ENCODE measurements around the gene NRTN. TPM values are rescaled to one million over a fixed set of nuclear protein-coding genes. Genes with fewer than 3 reads are reported as not detected.
"Not testable (repeated sequence)": the region's sequence is repeated elsewhere in the genome, so short reads cannot be mapped to it uniquely, and the experiment has no call there.

The NRTN gene
- total RNA-seq, 4 donors from 2014 or later: 3.6 to 27.2 (median 14.6) TPM

GRCh38 chr19:5832527-5833216, 27.8 kb downstream of the NRTN start:
- no peaks in the 10 kb centered on the region for H3K36me3 ChIP-seq
- H3K4me1 ChIP-seq: peaks cover 0 to 23% (median 16%) of the 10 kb centered on the region in 3 donors
- H3K27ac ChIP-seq: no peak overlapping the region
- no peak overlapping the region for H3K4me3 ChIP-seq
- no peaks in the 10 kb centered on the region for H3K9me3 ChIP-seq
- WGBS, 2 donors (ENCODE audit: low coverage in 1 of 2): 86 to 90% methylated on average over 2 to 3 of the region's 6 CpGs
- peaks cover 23% of the 10 kb centered on the region for H3K27me3 ChIP-seq
- no peak for TF ChIP-seq POLR2A (IDR thresholded peaks at IDR 0.05)
- no peak for TF ChIP-seq EP300 (IDR thresholded peaks at IDR 0.05)
- TF ChIP-seq CTCF (IDR thresholded peaks at IDR 0.05): no peak
- no peak for TF ChIP-seq POLR2AphosphoS5 (IDR thresholded peaks at IDR 0.05)
- no peak for ATAC-seq

- TF ChIP-seq CTCF (IDR thresholded peaks at IDR 0.05): no peak
- TF ChIP-seq EP300 (IDR thresholded peaks at IDR 0.05): no peak
- no peak for TF ChIP-seq POLR2A (IDR thresholded peaks at IDR 0.05)
- TF ChIP-seq POLR2AphosphoS5 (IDR thresholded peaks at IDR 0.05): no peak
- no peaks in the 10 kb centered on the region for H3K4me1 ChIP-seq
- 54 to 87% methylated on average over 5 to 15 of the region's 15 CpGs for WGBS, 2 donors (ENCODE audit: low coverage in 1 of 2)
- H3K9me3 ChIP-seq: no peaks in the 10 kb centered on the region
- H3K27me3 ChIP-seq: no peaks in the 10 kb centered on the region
- ATAC-seq: no peak
- no peaks in the 10 kb centered on the region for H3K36me3 ChIP-seq
- H3K4me3 ChIP-seq: no peak overlapping the region
- no peak overlapping the region for H3K27ac ChIP-seq
Observed at GRCh38 chr19:5837761-5838352, 33.0 kb downstream of the NRTN start.

DNA sequence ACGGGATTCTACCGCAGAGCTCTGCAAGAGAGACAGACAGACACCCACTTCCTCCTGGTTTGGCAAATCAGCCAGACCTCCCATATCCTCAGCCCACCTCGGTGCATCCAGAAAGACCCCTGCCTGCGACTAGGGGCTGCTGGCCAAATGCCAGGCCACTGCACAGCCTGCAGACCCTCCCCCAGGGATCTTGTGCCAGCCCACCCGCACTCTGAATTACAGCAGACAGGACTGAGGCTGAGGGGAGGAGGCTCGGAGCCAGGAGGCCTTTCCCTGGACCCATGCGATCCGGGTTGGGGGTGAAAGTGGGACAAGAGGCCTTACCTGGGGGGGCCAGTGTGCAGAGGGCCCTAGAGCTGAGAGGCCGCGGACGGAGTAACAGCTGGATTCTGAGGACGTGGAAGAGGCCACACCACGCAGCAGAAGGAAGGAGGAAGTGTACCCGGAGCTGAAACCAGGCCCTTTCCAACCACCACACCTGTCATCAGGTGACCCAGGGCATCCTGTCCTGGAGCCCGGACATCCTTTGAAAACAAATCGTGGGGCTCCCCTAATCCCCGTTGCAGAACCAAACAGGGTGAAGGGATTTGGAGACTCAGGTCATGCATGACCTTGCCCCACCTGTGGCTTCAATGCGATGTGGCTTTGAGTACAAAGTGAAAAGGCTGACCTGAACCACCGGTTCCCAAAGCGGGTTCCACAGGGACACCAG, 33.6 kb downstream of the NRTN start:
- H3K4me3 ChIP-seq: no peak overlapping the region
- no peaks in the 10 kb centered on the region for H3K4me1 ChIP-seq

GRCh38 chr19:5839065-5840017, 34.5 kb downstream of the NRTN start, which contains the start of gene FUT6:
TSS of gene FUT6 (minus strand) at chr19:5839702. CDS start at chr19:5832567, 7,135 bp downstream.
- ATAC-seq: no peak
- WGBS, 2 donors (ENCODE audit: low coverage in 1 of 2): 81 to 82% methylated on average over 5 to 8 of the region's 9 CpGs
- no peaks in the 10 kb centered on the region for H3K9me3 ChIP-seq
- no peaks in the 10 kb centered on the region for H3K4me1 ChIP-seq
- no peak for TF ChIP-seq POLR2AphosphoS5 (IDR thresholded peaks at IDR 0.05)
- no peak for TF ChIP-seq CTCF (IDR thresholded peaks at IDR 0.05)
- TF ChIP-seq EP300 (IDR thresholded peaks at IDR 0.05): no peak
- TF ChIP-seq POLR2A (IDR thresholded peaks at IDR 0.05): no peak
- no peaks in the 10 kb centered on the region for H3K27me3 ChIP-seq
- no peak within 1 kb of the TSS for H3K4me3 ChIP-seq
- no peaks in the 10 kb centered on the region for H3K36me3 ChIP-seq
- H3K27ac ChIP-seq: no peak within 1 kb of the TSS

More for the DNA sequence above, 33.6 kb downstream of the NRTN start:
- H3K36me3 ChIP-seq: no peaks in the 10 kb centered on the region
- TF ChIP-seq EP300 (IDR thresholded peaks at IDR 0.05) (no peak), POLR2AphosphoS5 (IDR thresholded peaks at IDR 0.05) (no peak), POLR2A (IDR thresholded peaks at IDR 0.05) (no peak), CTCF (IDR thresholded peaks at IDR 0.05) (no peak)
- no peak for ATAC-seq
- no peak overlapping the region for H3K27ac ChIP-seq
- H3K27me3 ChIP-seq: no peaks in the 10 kb centered on the region
- 68 to 93% methylated on average over 3 to 6 of the region's 20 CpGs for WGBS, 2 donors (ENCODE audit: low coverage in 1 of 2)
- no peaks in the 10 kb centered on the region for H3K9me3 ChIP-seq

- ATAC-seq, H3K9me3 ChIP-seq, H3K4me3 ChIP-seq, H3K4me1 ChIP-seq, H3K36me3 ChIP-seq, H3K27me3 ChIP-seq, H3K27ac ChIP-seq: not testable (repeated sequence)
- WGBS, 2 donors (ENCODE audit: low coverage in 1 of 2): 86% methylated on average over 2 of the region's 6 CpGs; no CpG with 5 or more reads in 1 of the 2 donors
Observed at GRCh38 chr19:5841735-5842111, 36.9 kb downstream of the NRTN start.
